Tibial artery (tissue), 4 donors: ENCODE measurements around the gene RELB.

Experiments used
- DNase-seq, 2 donors: peaks; one replicate each; pipeline ENCODE4 v3.0.0-alpha.2; 2019
- H3K27ac ChIP-seq, 2 donors: fragments of 200-600 bp; sonication (generic) in 1 of 2; 1 replicate in 1 of 2; 2 replicates in 1 of 2; pipeline ENCODE4 v1.5.1; 2018 to 2019; ENCODE audit warnings: mild to moderate bottlenecking in 1 of 2
- H3K27me3 ChIP-seq, 2 donors: fragments of 200-600 bp; sonication (generic) in 1 of 2; one replicate each; pipeline versions ENCODE4 v1.5.1 to v1.6.0; 2016 to 2019
- H3K36me3 ChIP-seq, 3 donors: fragments of 200-600 bp; sonication (generic) in 2 of 3; one replicate each; pipeline ENCODE4 v1.5.1; 2016 to 2019; ENCODE audit warnings: mild to moderate bottlenecking in 2 of 3
- H3K4me1 ChIP-seq, 4 donors: fragments of 200-600 bp; sonication (generic) in 2 of 4; 1 replicate in 3 of 4; 2 replicates in 1 of 4; pipeline ENCODE4 v1.5.1; 2016 to 2019
- H3K4me3 ChIP-seq, 2 donors: fragments of 200-600 bp; sonication (generic) in 1 of 2; 1 replicate in 1 of 2; 2 replicates in 1 of 2; pipeline ENCODE4 v1.5.1; 2018 to 2019; ENCODE audit warnings: mild to moderate bottlenecking in 2 of 2
- H3K9me3 ChIP-seq, 3 donors: fragments of 200-600 bp; sonication (generic) in 1 of 3; one replicate each; pipeline ENCODE4 v1.5.1; 2016 to 2019
- CTCF ChIP-seq, 2 experiments: fragments of 200-600 bp in 1 of 2; fragments of 450-650 bp in 1 of 2; IDR thresholded peaks; one replicate each; pipeline ENCODE4 v1.5.1; 2017 to 2019; ENCODE audit warnings: antibody characterized with exemption in 2 of 2, mild to moderate bottlenecking in 1 of 2, moderate library complexity in 1 of 2
- intact Hi-C: fragments of 100-400 bp; cut with DNase I; formaldehyde crosslinking; loops from one replicate; pipeline ENCODE4 v1.15.0; 2023; ENCODE audit warnings: low total_unique reads

The RELB gene

GRCh38 chr19:45087531-45087930 is 86.3 kb downstream of the RELB start:
- H3K4me3 ChIP-seq, result no peak overlapping the region
- H3K36me3 ChIP-seq, result peaks cover 0 to 24% (median 6%) of the 10 kb centered on the region in 3 donors
- peaks cover 0 to 9% (median 7%) of the 10 kb centered on the region in 4 donors for H3K4me1 ChIP-seq
- TF ChIP-seq CTCF (IDR thresholded peaks at IDR 0.05), result no peak
- no peak for DNase-seq
- H3K27ac ChIP-seq, result no peak overlapping the region
- H3K27me3 ChIP-seq, result no peaks in the 10 kb centered on the region
- no peaks in the 10 kb centered on the region for H3K9me3 ChIP-seq
- intact Hi-C loops, result no loop called here
